HuH-7.5 (cell line): ENCODE data around the gene KRT82.
"Not testable (repeated sequence)": the region's sequence is repeated elsewhere in the genome, so short reads cannot be mapped to it uniquely, and the experiment has no call there.

Source experiments
- DNase-seq: peaks from one replicate; pipeline ENCODE4 v3.0.0; 2011; ENCODE audit warnings: low spot score

Gene KRT82

DNA sequence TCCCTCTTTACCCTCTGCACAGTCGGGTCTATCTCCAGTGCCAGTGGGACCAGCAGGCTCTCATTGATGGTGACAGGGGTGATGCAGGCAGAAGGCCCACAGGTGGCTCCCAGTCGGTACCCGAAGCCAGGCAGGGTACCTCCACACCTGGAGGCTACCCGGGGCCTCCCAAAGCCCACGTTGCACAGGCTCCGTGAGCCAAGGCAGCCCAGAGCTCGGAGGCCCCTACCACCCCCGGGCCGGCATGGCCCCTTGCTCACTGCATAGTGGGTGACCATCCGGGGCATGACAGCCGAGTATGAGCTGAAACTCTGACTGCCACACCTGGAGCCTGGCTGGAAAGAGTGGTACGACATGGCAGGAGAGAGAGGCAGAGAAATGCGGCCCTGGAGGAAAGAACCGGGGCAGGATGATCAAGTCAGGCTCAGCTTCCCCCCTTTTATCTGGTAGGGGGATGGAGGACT lies at the start of gene KRT82:
Gene KRT82, minus strand, starts transcription at position 414 of the 464 bp plus-strand sequence. Its CDS starts 58 bp downstream, at position 356.
- no peak for DNase-seq

DNA sequence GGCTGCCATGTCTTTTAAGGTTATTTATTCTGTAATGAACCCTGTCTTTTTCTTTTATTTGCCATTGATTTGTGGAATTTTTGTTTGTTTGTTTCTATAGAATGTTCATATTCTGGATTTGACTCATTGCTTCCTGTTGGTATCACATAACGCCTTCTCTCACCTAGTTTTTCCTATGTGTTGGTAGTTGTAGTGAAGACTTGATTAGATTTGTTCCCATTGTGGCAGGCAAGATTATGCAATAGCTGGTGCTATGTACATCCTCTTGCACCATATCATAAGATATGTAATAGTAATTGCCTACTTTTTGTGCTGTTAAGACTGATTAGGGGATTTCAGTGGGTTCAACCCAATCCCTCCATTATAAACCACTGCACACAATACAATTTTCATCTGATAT lies 49.7 kb upstream of the KRT82 start:
- DNase-seq, result no peak

DNA sequence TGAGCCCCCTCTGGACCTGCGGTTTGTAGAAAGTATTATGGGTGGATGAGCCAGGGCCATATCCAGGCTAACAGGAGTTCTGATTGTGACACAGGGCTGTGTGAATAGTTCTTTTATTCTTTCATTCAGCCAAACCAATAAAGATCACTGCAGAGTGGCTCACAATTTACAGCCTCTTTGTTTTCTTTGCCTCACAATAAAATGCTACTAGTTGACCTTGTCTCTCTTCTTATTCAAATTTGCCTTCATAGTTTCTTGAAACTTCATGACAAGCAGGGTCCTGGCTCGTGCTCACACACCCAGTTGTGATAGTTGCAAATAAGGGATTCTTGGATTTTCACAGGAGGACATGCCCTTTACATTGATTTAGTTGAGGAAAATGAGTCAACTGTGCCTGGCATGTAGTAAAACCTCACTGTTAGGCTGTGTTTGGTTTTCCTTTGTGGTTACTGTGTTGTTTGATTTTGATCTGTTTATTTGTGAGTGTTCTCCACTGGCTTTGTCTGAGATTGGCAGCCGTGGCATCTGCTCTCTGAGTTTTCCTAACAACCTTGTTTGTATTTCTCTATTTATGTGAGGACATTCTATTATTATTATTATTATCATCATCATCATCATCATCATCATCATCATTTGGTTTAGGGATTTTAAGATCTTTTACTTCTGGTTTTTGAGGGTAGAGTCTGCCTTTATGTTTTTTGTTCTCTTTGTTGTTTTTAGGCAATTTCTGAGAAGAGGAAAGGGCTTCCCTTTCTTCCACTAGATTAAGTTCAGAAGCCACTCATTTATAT lies 48.5 kb upstream of the KRT82 start:
- DNase-seq, result no peak

GRCh38 chr12:52452101-52452500 lies 46.0 kb upstream of the KRT82 start, which contains the start of gene KRT6B:
KRT6B (minus strand) TSS chr12:52452146; CDS start chr12:52452078, 68 bp downstream.
- no peak for DNase-seq

DNA sequence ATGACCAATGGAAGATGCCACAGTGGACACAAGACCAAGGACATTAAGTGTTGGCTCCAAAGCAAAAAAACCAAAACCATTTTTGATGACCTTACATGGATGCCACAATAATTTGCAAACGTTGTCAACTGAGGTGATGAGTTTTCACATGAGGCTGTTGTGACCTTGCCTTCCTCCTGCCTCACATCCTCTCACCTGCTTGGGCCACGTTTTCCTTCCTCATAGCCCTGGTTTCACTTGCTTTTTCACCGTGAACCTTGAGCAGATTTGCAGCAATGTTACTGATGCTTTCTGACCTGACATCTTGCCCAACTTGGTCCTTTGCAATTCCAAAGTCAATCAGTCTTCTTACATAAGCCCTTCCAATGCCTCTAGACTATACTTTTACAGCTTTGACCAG lies 42.1 kb upstream of the KRT82 start:
- DNase-seq, result no peak

- DNase-seq, result not testable (repeated sequence)
Observed at GRCh38 chr12:52447196-52447595, 41.1 kb upstream of the KRT82 start.

GRCh38 chr12:52446367-52447045 lies 40.4 kb upstream of the KRT82 start:
- DNase-seq, result no peak

DNA sequence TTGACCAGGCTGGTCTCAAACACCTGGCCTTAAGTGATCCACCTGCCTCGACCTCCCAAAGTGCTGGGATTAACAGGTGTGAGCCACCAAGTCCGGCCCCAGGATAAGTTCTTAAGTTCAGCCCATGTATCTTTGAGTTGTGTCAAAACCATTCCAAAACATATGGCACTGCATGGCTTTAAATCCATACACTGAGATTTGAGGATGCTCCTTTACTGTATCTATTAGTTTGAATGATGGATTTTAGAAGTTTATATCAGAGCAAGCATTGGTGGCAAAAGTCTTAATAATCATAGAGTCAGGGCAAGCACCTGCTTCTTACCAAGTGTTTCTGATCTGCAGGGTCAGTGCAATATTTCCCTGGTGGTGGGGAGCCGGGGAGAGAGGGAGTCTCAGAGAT lies 39.7 kb upstream of the KRT82 start:
- DNase-seq, result no peak

- no peak for DNase-seq
Observed at GRCh38 chr12:52444647-52445595, 38.8 kb upstream of the KRT82 start.

- no peak for DNase-seq
Observed at GRCh38 chr12:52443966-52444365, 37.8 kb upstream of the KRT82 start.

GRCh38 chr12:52442600-52443061 lies 36.5 kb upstream of the KRT82 start:
- DNase-seq, result no peak

DNA sequence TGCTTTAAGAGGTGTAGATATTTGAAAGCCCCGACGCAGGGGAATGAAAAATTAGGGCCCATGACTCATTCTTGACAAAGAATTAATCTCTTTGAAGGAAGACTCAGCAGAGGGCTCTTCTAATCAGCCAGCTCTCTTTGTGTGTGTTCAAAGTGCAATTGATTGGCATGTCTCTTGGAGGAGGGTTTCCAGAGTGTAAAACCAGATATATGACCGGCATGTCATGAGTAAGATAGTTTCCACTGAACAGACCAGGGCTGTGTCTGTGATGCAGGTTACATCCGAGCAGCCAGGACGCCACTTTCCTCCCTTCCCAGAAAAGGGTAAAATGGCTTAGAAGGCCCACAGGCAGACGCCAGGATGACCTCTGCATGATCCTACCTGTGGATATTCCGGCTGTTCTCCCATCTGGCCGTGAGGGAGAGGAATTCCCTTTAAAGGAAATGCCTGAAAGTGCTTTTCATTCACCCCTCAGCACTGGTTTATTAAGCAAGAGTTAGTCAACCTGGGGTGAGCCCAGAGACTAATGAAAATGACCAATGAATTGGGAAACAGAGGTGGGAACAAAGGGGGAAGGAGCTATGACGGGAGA lies 35.3 kb upstream of the KRT82 start:
- no peak for DNase-seq

- no peak for DNase-seq
Observed at GRCh38 chr12:52440821-52441319, 34.7 kb upstream of the KRT82 start.

DNA sequence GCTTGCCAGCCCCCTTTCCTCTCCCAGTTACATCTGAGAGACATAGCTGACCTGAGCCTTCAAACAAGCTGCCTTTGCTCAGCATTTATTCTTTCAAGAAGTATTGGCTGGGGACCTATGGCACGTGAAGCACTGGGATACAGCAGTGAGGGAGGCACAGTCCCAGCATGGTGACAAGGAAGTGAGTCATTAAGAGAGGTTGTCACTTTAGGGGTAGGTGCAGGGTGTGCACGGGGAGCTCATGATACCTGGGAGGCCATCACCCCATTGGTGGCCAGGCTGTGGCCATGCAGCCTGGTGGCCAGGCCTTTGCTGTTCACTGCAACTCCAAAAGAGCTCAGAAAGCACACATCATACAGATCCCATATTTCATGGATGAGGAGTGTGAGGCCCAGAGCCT lies 33.7 kb upstream of the KRT82 start:
- no peak for DNase-seq

DNA sequence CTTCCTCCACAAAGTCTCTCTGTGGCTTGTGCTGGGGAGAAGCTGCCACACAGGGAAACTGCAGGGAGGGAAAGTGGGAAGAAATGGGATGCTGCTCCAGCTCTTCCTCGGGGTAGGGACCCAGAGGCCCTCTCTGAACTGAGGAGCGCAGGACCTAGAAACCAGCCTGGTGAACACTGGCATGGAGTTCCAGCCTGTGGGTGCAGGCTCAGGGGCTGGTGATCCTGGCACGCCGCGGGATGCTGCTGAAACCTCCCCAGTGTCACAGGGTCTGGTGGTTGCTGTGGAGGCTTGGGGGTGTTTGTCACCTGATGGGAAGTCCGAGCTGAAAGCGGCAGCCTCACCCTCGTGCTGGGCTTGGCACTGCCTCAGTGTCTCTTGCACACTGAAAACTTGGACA lies 33.3 kb upstream of the KRT82 start:
- DNase-seq, result no peak

DNA sequence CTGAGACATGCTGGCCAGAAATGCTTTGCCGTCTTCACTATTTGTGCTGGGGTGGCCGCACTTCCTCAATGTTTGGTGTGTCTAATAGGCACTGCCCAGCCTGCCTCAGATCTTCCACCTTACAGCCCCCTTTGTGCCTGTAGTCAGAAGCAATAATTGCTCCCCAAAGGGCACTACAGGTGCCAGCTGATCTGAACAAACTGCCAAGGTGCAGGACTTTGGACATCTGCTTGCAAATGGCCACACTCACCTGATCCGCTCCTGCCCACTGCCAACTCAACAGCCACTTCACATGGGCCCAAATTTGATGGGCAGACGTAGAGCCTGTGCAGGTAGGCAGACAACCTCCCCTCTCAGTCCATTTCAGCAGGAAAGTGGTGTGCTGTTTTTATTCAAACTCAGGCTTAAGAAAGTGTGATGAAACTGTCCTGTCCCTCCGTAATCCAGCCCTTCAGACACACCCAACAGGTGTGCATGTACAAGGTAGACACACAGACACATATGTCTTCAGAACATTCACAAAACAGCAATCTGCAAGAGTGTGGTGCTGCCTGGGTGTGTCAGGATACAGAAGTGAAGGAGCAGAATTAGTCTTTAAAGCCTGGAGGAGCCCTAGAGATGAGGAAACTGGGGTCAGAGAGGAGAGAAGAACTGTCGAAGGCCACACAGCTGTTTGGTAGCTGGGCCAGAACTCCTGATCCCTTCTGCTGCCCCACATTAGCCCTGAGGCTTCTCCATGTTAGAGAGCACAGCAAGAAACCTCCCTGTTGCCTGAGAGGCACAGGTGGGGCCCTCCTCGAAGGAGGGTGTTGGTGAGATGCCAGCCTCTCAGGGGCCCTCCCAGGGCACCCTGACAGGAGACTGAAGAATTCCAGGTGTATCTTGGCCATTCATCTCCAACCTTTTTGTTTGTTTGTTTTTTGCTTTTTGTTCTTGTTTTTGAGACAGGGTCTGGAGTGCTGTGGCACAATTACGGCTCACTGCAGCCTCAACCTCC lies 32.5 kb upstream of the KRT82 start:
- no peak for DNase-seq

- no peak for DNase-seq
Observed at GRCh38 chr12:52437508-52437907, 31.4 kb upstream of the KRT82 start.

DNA sequence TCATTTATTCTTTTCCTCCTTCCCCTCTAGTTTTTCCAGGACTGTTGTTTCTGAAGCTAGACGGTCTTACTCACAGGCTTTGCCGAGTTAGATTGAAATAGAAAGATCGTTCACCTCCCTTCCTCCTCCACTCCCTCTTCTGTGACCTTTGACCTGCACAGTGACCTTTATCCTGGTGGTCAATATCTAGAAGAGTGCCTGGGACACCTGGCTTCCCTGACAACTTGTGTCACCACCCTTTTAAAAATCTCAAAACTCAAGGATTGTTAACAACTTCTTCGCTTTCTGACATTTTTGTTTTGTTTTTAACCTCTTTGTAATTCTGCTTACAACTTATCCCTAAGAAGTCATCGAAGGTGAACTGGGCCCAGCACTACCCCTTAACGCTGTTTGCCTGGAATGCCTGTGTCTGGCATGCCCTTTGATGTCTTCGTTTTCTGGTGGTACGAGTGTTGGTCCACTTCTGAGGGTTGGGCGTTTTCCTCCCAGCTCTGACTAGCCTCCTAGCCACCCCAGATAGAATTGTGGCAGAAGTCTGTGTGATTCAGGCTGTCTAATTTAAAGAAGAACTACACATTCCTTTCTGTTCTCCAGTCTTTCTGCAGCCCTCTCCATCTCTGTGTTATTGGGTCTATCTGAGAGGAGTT lies 30.8 kb upstream of the KRT82 start:
- DNase-seq, result no peak

GRCh38 chr12:52436000-52436827 lies 30.1 kb upstream of the KRT82 start:
- no peak for DNase-seq
